HepG2 (cell line): ENCODE measurements around the gene CCDC73. TPM values are rescaled to one million over a fixed set of nuclear protein-coding genes. Genes with fewer than 3 reads are reported as not detected.

ENCODE experiments used
- ATAC-seq: fragments of 200-7000 bp; cut with Tn5 transposase; 3 replicates; pipeline ENCODE4 v1.9.1; 2020; ENCODE audit warnings: mild to moderate bottlenecking, moderate library complexity
- BruUV-seq: library from RNA; stranded (reverse); fragments of 400-500 nt; replicated peaks from 2 replicates; lab custom pipeline; 2021; lab: Mats Ljungman, UMichigan
- CTCF ChIA-PET: fragments of 300-600 bp; formaldehyde crosslinking; extraction: SDS; loops from one replicate; lab custom pipeline; 2021; ENCODE audit warnings: low total read pairs, inconsistent platforms, low intra/inter-chr PET ratio; lab: Yijun Ruan, JAX
- POLR2A ChIA-PET: fragments of 350-600 bp; sonication (Branson Sonifier 250); formaldehyde crosslinking; loops from one replicate; lab custom pipeline; 2020; ENCODE audit warnings: antibody characterized with exemption, inconsistent platforms; lab: Yijun Ruan, JAX
- DNase-seq: peaks from one replicate; pipeline ENCODE4 v3.0.0-alpha.2; 2015; ENCODE audit warnings: low spot score
- FAIRE-seq: peaks from 3 replicates; lab custom pipeline; 2011; peaks lifted over from hg19 to GRCh38; lab: Jason Lieb, UNC
- H2AFZ ChIP-seq: one replicate; pipeline ENCODE4 v1.6.1; 2011; ENCODE audit warnings: low read length, inconsistent platforms
- H3K27ac ChIP-seq: fragments of 300-600 bp; 3 replicates; pipeline ENCODE4 v1.8.0; 2011; ENCODE audit warnings: mixed run types, mild to moderate bottlenecking, mixed read lengths, low read length, inconsistent platforms; ENCODE audit not compliant: insufficient read depth; ENCODE audit errors: extremely low read length
- H3K27me3 ChIP-seq, 2 experiments: fragments of 200-600 bp in 1 of 2; 2 replicates in 1 of 2; 3 replicates in 1 of 2; pipeline versions ENCODE4 v1.6.0 to v1.8.0; 2011; ENCODE audit warnings: low read length in 2 of 2, mild to moderate bottlenecking in 2 of 2, moderate library complexity in 2 of 2, inconsistent platforms in 1 of 2; ENCODE audit not compliant: insufficient read depth in 2 of 2, control insufficient read depth in 1 of 2
- H3K36me3 ChIP-seq, 2 experiments: fragments of 200-600 bp in 1 of 2; replicated peaks in 1 of 2; 2 replicates in 1 of 2; 3 replicates in 1 of 2; pipeline versions ENCODE4 v1.5.1 to v1.8.0; 2011; ENCODE audit warnings: low read length in 2 of 2, inconsistent platforms in 1 of 2; ENCODE audit not compliant: insufficient read depth in 2 of 2, control insufficient read depth in 1 of 2
- H3K4me1 ChIP-seq: 2 replicates; pipeline ENCODE4 v1.5.1; 2012; ENCODE audit warnings: low read length, inconsistent platforms; ENCODE audit not compliant: insufficient read depth
- H3K4me2 ChIP-seq: 2 replicates; pipeline ENCODE4 v1.6.0; 2011; ENCODE audit warnings: low read depth, low read length, inconsistent platforms
- H3K4me3 ChIP-seq, 3 experiments: fragments of 200-600 bp in 1 of 3; sonication (generic), shearing (Covaris generic) in 1 of 3; replicated peaks in 1 of 3; 2 replicates each; pipeline ENCODE4 v1.5.1; 2011 to 2016; ENCODE audit warnings: low read length in 3 of 3, inconsistent platforms in 2 of 3, low read depth in 2 of 3, mild to moderate bottlenecking in 2 of 3, control low read depth in 1 of 3, mixed read lengths in 1 of 3; ENCODE audit not compliant: insufficient read depth in 1 of 3
- H3K79me2 ChIP-seq: one replicate; pipeline ENCODE4 v1.6.1; 2011; ENCODE audit warnings: low read length, inconsistent platforms; ENCODE audit not compliant: insufficient read depth
- H3K9ac ChIP-seq: 2 replicates; pipeline ENCODE4 v1.6.0; 2011; ENCODE audit warnings: mild to moderate bottlenecking, low read depth, low read length, inconsistent platforms; ENCODE audit not compliant: insufficient read depth
- H3K9me3 ChIP-seq: 2 replicates; pipeline ENCODE4 v1.5.1; 2012; ENCODE audit warnings: mild to moderate bottlenecking, low read length
- H4K20me1 ChIP-seq: 2 replicates; pipeline ENCODE4 v1.6.0; 2011; ENCODE audit warnings: inconsistent platforms, mild to moderate bottlenecking, low read length, moderate library complexity; ENCODE audit not compliant: insufficient read depth
- ARID2 ChIP-seq: sonication (generic); formaldehyde crosslinking; IDR thresholded peaks from 2 replicates; pipeline ENCODE4 v1.8.1; 2022; ENCODE audit warnings: mild to moderate bottlenecking, missing genetic modification reagents, borderline replicate concordance
- GATAD1 ChIP-seq: IDR thresholded peaks from 2 replicates; pipeline ENCODE4 v1.6.1; 2016; ENCODE audit warnings: missing genetic modification reagents, missing compliant biosample characterization
- MYNN ChIP-seq: sonication (generic); formaldehyde crosslinking; IDR thresholded peaks from 2 replicates; pipeline ENCODE4 v1.4.0; 2020; ENCODE audit warnings: mild to moderate bottlenecking, low read depth, missing genetic modification reagents
- PRDM10 ChIP-seq: sonication (generic); formaldehyde crosslinking; IDR thresholded peaks from 2 replicates; pipeline ENCODE4 v1.4.0; 2020; ENCODE audit warnings: low read depth, missing genetic modification reagents
- SMAD3 ChIP-seq: sonication (generic); formaldehyde crosslinking; IDR thresholded peaks from 2 replicates; pipeline ENCODE4 v1.4.0; 2020; ENCODE audit warnings: missing genetic modification reagents
- SOX5 ChIP-seq: IDR thresholded peaks from 2 replicates; pipeline ENCODE4 v1.6.1; 2016; ENCODE audit warnings: borderline replicate concordance
- TFAP4 ChIP-seq: sonication (generic); IDR thresholded peaks from 2 replicates; pipeline ENCODE4 v1.6.1; 2016; ENCODE audit warnings: low read depth, borderline replicate concordance
- ZBTB42 ChIP-seq: sonication (generic); formaldehyde crosslinking; IDR thresholded peaks from 2 replicates; pipeline ENCODE4 v1.5.0; 2020; ENCODE audit warnings: mild to moderate bottlenecking, missing genetic modification reagents
- ZC3H13 ChIP-seq: sonication (generic); formaldehyde crosslinking; IDR thresholded peaks from 2 replicates; pipeline ENCODE4 v1.8.1; 2023; ENCODE audit warnings: mild to moderate bottlenecking, missing genetic modification reagents, moderate library complexity
- ZMYM2 ChIP-seq: sonication (generic); formaldehyde crosslinking; IDR thresholded peaks from 2 replicates; pipeline ENCODE4 v1.8.0; 2022; ENCODE audit warnings: mild to moderate bottlenecking, missing genetic modification reagents
- ZMYM4 ChIP-seq: sonication (generic); formaldehyde crosslinking; IDR thresholded peaks from 2 replicates; pipeline ENCODE4 v1.8.1; 2023; ENCODE audit warnings: mild to moderate bottlenecking, missing genetic modification reagents
- ZNF17 ChIP-seq: sonication (generic); formaldehyde crosslinking; IDR thresholded peaks from 2 replicates; pipeline ENCODE4 v1.5.0; 2020; ENCODE audit warnings: mild to moderate bottlenecking, missing genetic modification reagents
- ZNF230 ChIP-seq: sonication (generic); formaldehyde crosslinking; IDR thresholded peaks from 2 replicates; pipeline ENCODE4 v1.4.0; 2020; ENCODE audit warnings: mild to moderate bottlenecking, missing genetic modification reagents
- ZNF326 ChIP-seq: sonication (generic); formaldehyde crosslinking; IDR thresholded peaks from 2 replicates; pipeline ENCODE4 v1.4.0; 2020; ENCODE audit warnings: missing genetic modification reagents, borderline replicate concordance
- ZNF383 ChIP-seq: sonication (generic); formaldehyde crosslinking; IDR thresholded peaks from 2 replicates; pipeline ENCODE4 v1.4.0; 2020; ENCODE audit warnings: missing genetic modification reagents, mild to moderate bottlenecking, borderline replicate concordance
- ZNF570 ChIP-seq: sonication (generic); formaldehyde crosslinking; IDR thresholded peaks from 2 replicates; pipeline ENCODE4 v1.4.0; 2020; ENCODE audit warnings: mild to moderate bottlenecking, missing genetic modification reagents, borderline replicate concordance
- ZNF850 ChIP-seq: sonication (generic); formaldehyde crosslinking; conservative IDR thresholded peaks from 2 replicates; pipeline ENCODE4 v1.9.0; 2021; ENCODE audit warnings: mild to moderate bottlenecking, missing genetic modification reagents
- ZNF883 ChIP-seq: sonication (generic); formaldehyde crosslinking; IDR thresholded peaks from 2 replicates; pipeline ENCODE4 v1.5.1; 2020; ENCODE audit warnings: mild to moderate bottlenecking, missing genetic modification reagents; ENCODE audit errors: not compliant biosample characterization
- ZSCAN21 ChIP-seq: sonication (generic); formaldehyde crosslinking; IDR thresholded peaks from 2 replicates; pipeline ENCODE4 v1.8.0; 2022; ENCODE audit warnings: mild to moderate bottlenecking, missing genetic modification reagents, moderate library complexity, borderline replicate concordance
- ZSCAN5A ChIP-seq: sonication (generic); formaldehyde crosslinking; IDR thresholded peaks from 2 replicates; pipeline ENCODE4 v1.8.0; 2022; ENCODE audit warnings: mild to moderate bottlenecking, missing genetic modification reagents, borderline replicate concordance
- WGBS: methylation state at CpG from one replicate; pipeline ENCODE4 v1.1.6; 2017; ENCODE audit warnings: low lambda C conversion rate; 5-methylcytosine and 5-hydroxymethylcytosine counted together
- in situ Hi-C: cut with HindIII; loops from 2 replicates; pipeline ENCODE4 v1.10.0; 2017; ENCODE audit warnings: low pct_unique_long_range_greater_than_20kb; ENCODE audit not compliant: extremely low pct_ligation_motif_present
- intact Hi-C: fragments of 100-400 bp; cut with micrococcal nuclease; formaldehyde crosslinking; loops from one replicate; pipeline ENCODE4 v1.10.0; 2022; ENCODE audit not compliant: unreplicated experiment
- polyA plus RNA-seq, 8 experiments: library from polyadenylated mRNA; depleted of rRNA in 3 of 8; stranded (reverse) in 7 of 8; unstranded in 1 of 8; fragments of >200 nt; fragmentation: Illumina TruSeq in 4 of 8; extraction: Trizol in 4 of 8; gene quantifications; 2 replicates each; pipeline versions ENCODE4 v1.2.1 to v1.2.3, GENCODE V29; 2011 to 2016; ENCODE audit warnings: low read depth in 4 of 8, missing spikeins in 1 of 8, mixed read lengths in 1 of 8; ENCODE audit not compliant: insufficient read depth in 1 of 8
- total RNA-seq, 5 experiments: library from RNA; depleted of rRNA; stranded (reverse); fragments of >200 nt; fragmentation: Illumina TruSeq; extraction: Trizol; gene quantifications; 2 replicates each; pipeline ENCODE4 v1.2.3, GENCODE V29; 2016; ENCODE audit warnings: low read depth in 1 of 5

The CCDC73 gene
- total and polyA plus RNA-seq, 2 of the 13 experiments (the other 11 are each of a cell fraction or from before 2014, with no cell fraction given), result 0.01 to 0.11 TPM

- no peak overlapping the region for H3K4me2 ChIP-seq
- H3K4me3 ChIP-seq, result no peak overlapping the region
- intact Hi-C loops, result no loop called here
- H3K9ac ChIP-seq, result no peak overlapping the region
- H2AFZ ChIP-seq, result no peak overlapping the region
- POLR2A ChIA-PET, result no interaction called here
- ATAC-seq, result no peak; the same call in 2 of the 3 replicates
- WGBS, result 33% methylated on average over 5 of the region's 5 CpGs
- peaks cover 13% of the 10 kb centered on the region for H3K4me1 ChIP-seq
- H3K79me2 ChIP-seq, result no peaks in the 10 kb centered on the region
- no TSS peak for BruUV-seq
- CTCF ChIA-PET, result no interaction called here
- H3K9me3 ChIP-seq, result peaks cover 8% of the 10 kb centered on the region; the same call in 1 of the 2 replicates
- no peaks in the 10 kb centered on the region; a peak in 1 of 5 replicates for H3K27me3 ChIP-seq
- no peaks in the 10 kb centered on the region for H3K36me3 ChIP-seq
- TF ChIP-seq MYNN, result no peak
- TF ChIP-seq ZNF230, result no peak
- TF ChIP-seq SOX5 (CRISPR knock-in tag), result no peak
- no peak for TF ChIP-seq ZNF326 (CRISPR knock-in tag)
- no peak for TF ChIP-seq ARID2 (CRISPR knock-in tag)
- no peak for TF ChIP-seq PRDM10
- TF ChIP-seq ZMYM4 (CRISPR knock-in tag), result no peak
- TF ChIP-seq TFAP4, result no peak
- TF ChIP-seq ZC3H13 (CRISPR knock-in tag), result no peak
- TF ChIP-seq ZNF850 (CRISPR knock-in tag), result no peak
- no peak for TF ChIP-seq ZMYM2 (CRISPR knock-in tag)
- no peak for TF ChIP-seq ZNF383 (CRISPR knock-in tag)
- TF ChIP-seq ZBTB42 (CRISPR knock-in tag), result no peak
- no peak for TF ChIP-seq SMAD3 (CRISPR knock-in tag)
- TF ChIP-seq ZSCAN5A (CRISPR knock-in tag), result no peak
- no peak for TF ChIP-seq ZSCAN21 (CRISPR knock-in tag)
- TF ChIP-seq ZNF17, result no peak
- TF ChIP-seq ZNF883 (CRISPR knock-in tag), result no peak
- no peak for TF ChIP-seq GATAD1 (CRISPR knock-in tag)
- no peak for TF ChIP-seq ZNF570 (CRISPR knock-in tag)
- in situ Hi-C loops, result no loop called here
- H3K27ac ChIP-seq, result no peak overlapping the region
- no peak for DNase-seq
- no peaks in the 10 kb centered on the region for H4K20me1 ChIP-seq
- no peak for FAIRE-seq
Measured at GRCh38 chr11:32704775-32705174, 89.7 kb downstream of the CCDC73 start.
